COR-L47 (cell line): ENCODE data around the gene POLDIP3.
A peak's percentile ranks its signal among the peaks of the same experiment; 100 is the strongest.

Experiments used
- DNase-seq: peaks from one replicate; lab custom pipeline; 2025; lab: John Stamatoyannopoulos, UW

The POLDIP3 gene

GRCh38 chr22:42614312-42615091 is at the start of gene POLDIP3:
TSS of gene POLDIP3 (minus strand) at chr22:42614883. CDS start at chr22:42614857, 26 bp downstream.
- peak; percentile 98 for DNase-seq

- DNase-seq = peak; percentile 48
Measured at GRCh38 chr22:42661985-42662831, 47.5 kb upstream of the POLDIP3 start.

GRCh38 chr22:42656578-42656977 is 41.9 kb upstream of the POLDIP3 start:
- no peak for DNase-seq

- peak; percentile 80 for DNase-seq
Measured at GRCh38 chr22:42655693-42656092, 41.0 kb upstream of the POLDIP3 start.

- DNase-seq = no peak
Measured at GRCh38 chr22:42654436-42655073, 39.9 kb upstream of the POLDIP3 start.

GRCh38 chr22:42653999-42654398 is 39.3 kb upstream of the POLDIP3 start:
- DNase-seq = no peak

GRCh38 chr22:42651134-42651533 is 36.5 kb upstream of the POLDIP3 start:
- no peak for DNase-seq

GRCh38 chr22:42649246-42650099 is 34.8 kb upstream of the POLDIP3 start, which contains the start of gene CYB5R3:
TSS of gene CYB5R3 (minus strand) at chr22:42649392. CDS start at chr22:42649315, 77 bp downstream.
- peak; percentile 63 for DNase-seq

- no peak for DNase-seq
Measured at GRCh38 chr22:42648368-42649245, 33.9 kb upstream of the POLDIP3 start.

GRCh38 chr22:42648017-42648367 is 33.3 kb upstream of the POLDIP3 start:
- no peak for DNase-seq

GRCh38 chr22:42646569-42647525 is 32.2 kb upstream of the POLDIP3 start:
- DNase-seq = no peak

- DNase-seq = no peak
Measured at GRCh38 chr22:42645938-42646568, 31.4 kb upstream of the POLDIP3 start.

GRCh38 chr22:42645341-42645937 is 30.8 kb upstream of the POLDIP3 start:
- DNase-seq = no peak

- DNase-seq = no peak
Measured at GRCh38 chr22:42644422-42645340, 30.0 kb upstream of the POLDIP3 start.

GRCh38 chr22:42643634-42644421 is 29.1 kb upstream of the POLDIP3 start:
- DNase-seq = no peak

- DNase-seq = no peak
Measured at GRCh38 chr22:42642806-42643633, 28.3 kb upstream of the POLDIP3 start.
